Left ventricle myocardium inferior (tissue), 1 donor: Measurements from ENCODE around the gene NTM. TPM values are rescaled to one million over a fixed set of nuclear protein-coding genes. Genes with fewer than 3 reads are reported as not detected.
A peak's percentile ranks its signal among the peaks of the same experiment; 100 is the strongest.

Experiments used
- DNase-seq: peaks from one replicate; pipeline ENCODE4 v3.0.0-alpha.2; 2020
- H3K27ac ChIP-seq: fragments of 200-600 bp; replicated peaks from 2 replicates; pipeline ENCODE4 v1.8.0; 2021
- H3K27me3 ChIP-seq: fragments of 200-600 bp; 2 replicates; pipeline ENCODE4 v1.8.0; 2021; ENCODE audit warnings: low read depth
- H3K36me3 ChIP-seq: fragments of 200-600 bp; 2 replicates; pipeline ENCODE4 v1.8.0; 2021
- H3K4me1 ChIP-seq: fragments of 200-600 bp; 2 replicates; pipeline ENCODE4 v1.8.0; 2021
- H3K4me3 ChIP-seq: fragments of 200-600 bp; 2 replicates; pipeline ENCODE4 v1.8.0; 2021; ENCODE audit warnings: mild to moderate bottlenecking, moderate library complexity
- H3K9me3 ChIP-seq: fragments of 200-600 bp; replicated peaks from 2 replicates; pipeline ENCODE4 v1.8.0; 2021
- CTCF ChIP-seq: fragments of 200-600 bp; IDR thresholded peaks from 2 replicates; pipeline ENCODE4 v1.8.0; 2021; ENCODE audit warnings: antibody characterized with exemption, mild to moderate bottlenecking, borderline replicate concordance
- intact Hi-C: fragments of 100-400 bp; cut with micrococcal nuclease; formaldehyde crosslinking; loops from one replicate; pipeline ENCODE4 v1.11.0; 2022
- total RNA-seq: library from RNA; stranded (reverse); fragmentation: NEBNext Ultra II Directional; extraction: Animal tissue kit (Norgen Biotek cat#: 25700); gene quantifications from one replicate; pipeline ENCODE4 v1.2.1, GENCODE V29; 2021
- donor health status: DM: no; HTN: yes; CAD: no; lungs with severe emphysema.

Gene NTM
- total RNA-seq, 1 donor from 2014 or later, result 1.0 TPM

- no peak overlapping the region for H3K27ac ChIP-seq
- intact Hi-C loops, result no loop called here
- DNase-seq, result no peak
Measured at GRCh38 chr11:131668500-131669400, 298.3 kb downstream of the NTM start.

GRCh38 chr11:131669401-131669780 lies 299.0 kb downstream of the NTM start:
- DNase-seq, result no peak
- no peak for TF ChIP-seq CTCF
- H3K27me3 ChIP-seq, result peaks cover 22% of the 10 kb centered on the region
- no peaks in the 10 kb centered on the region for H3K9me3 ChIP-seq
- intact Hi-C loops, result no loop called here
- no peak overlapping the region for H3K27ac ChIP-seq
- H3K4me1 ChIP-seq, result no peaks in the 10 kb centered on the region
- no peak overlapping the region for H3K4me3 ChIP-seq
- H3K36me3 ChIP-seq, result no peaks in the 10 kb centered on the region

More at GRCh38 chr11:131668500-131669400, 298.3 kb downstream of the NTM start:
- H3K9me3 ChIP-seq, result no peaks in the 10 kb centered on the region
- TF ChIP-seq CTCF, result peak; percentile 65
- no peaks in the 10 kb centered on the region for H3K4me1 ChIP-seq
- H3K4me3 ChIP-seq, result no peak overlapping the region
- H3K36me3 ChIP-seq, result no peaks in the 10 kb centered on the region
- H3K27me3 ChIP-seq, result peaks cover 22% of the 10 kb centered on the region

- no peak for TF ChIP-seq CTCF
- no peak for DNase-seq
- Histone ChIP-seq H3K4me3 (no peak overlapping the region), H3K9me3 (no peaks in the 10 kb centered on the region), H3K27ac (no peak overlapping the region), H3K27me3 (peaks cover 36% of the 10 kb centered on the region), H3K36me3 (no peaks in the 10 kb centered on the region), H3K4me1 (no peaks in the 10 kb centered on the region)
- intact Hi-C loops, result no loop called here
Measured at GRCh38 chr11:131670876-131671275, 300.5 kb downstream of the NTM start.

GRCh38 chr11:131671320-131671719 lies 300.9 kb downstream of the NTM start:
- TF ChIP-seq CTCF, result no peak
- H3K9me3 ChIP-seq, result no peaks in the 10 kb centered on the region
- no peaks in the 10 kb centered on the region for H3K36me3 ChIP-seq
- peaks cover 41% of the 10 kb centered on the region for H3K27me3 ChIP-seq
- DNase-seq, result no peak
- H3K4me3 ChIP-seq, result no peak overlapping the region
- no peaks in the 10 kb centered on the region for H3K4me1 ChIP-seq
- intact Hi-C loops, result no loop called here
- no peak overlapping the region for H3K27ac ChIP-seq

- Histone ChIP-seq H3K27me3 (peaks cover 41% of the 10 kb centered on the region), H3K27ac (no peak overlapping the region), H3K4me3 (no peak overlapping the region), H3K4me1 (no peaks in the 10 kb centered on the region), H3K9me3 (no peaks in the 10 kb centered on the region), H3K36me3 (no peaks in the 10 kb centered on the region)
- intact Hi-C loops, result no loop called here
- DNase-seq, result no peak
- TF ChIP-seq CTCF, result peak; percentile 19
Measured at GRCh38 chr11:131671734-131672133, 301.3 kb downstream of the NTM start.
